ENCODE data around the gene HP. TPM values are rescaled to one million over a fixed set of nuclear protein-coding genes. Genes with fewer than 3 reads are reported as not detected.
A peak's percentile ranks its signal among the peaks of the same experiment; 100 is the strongest.

Gene HP
- total and polyA plus RNA-seq, 2 of the 8 experiments (the other 6 are each of a cell fraction or from before 2014, with no cell fraction given) = not detected

DNA sequence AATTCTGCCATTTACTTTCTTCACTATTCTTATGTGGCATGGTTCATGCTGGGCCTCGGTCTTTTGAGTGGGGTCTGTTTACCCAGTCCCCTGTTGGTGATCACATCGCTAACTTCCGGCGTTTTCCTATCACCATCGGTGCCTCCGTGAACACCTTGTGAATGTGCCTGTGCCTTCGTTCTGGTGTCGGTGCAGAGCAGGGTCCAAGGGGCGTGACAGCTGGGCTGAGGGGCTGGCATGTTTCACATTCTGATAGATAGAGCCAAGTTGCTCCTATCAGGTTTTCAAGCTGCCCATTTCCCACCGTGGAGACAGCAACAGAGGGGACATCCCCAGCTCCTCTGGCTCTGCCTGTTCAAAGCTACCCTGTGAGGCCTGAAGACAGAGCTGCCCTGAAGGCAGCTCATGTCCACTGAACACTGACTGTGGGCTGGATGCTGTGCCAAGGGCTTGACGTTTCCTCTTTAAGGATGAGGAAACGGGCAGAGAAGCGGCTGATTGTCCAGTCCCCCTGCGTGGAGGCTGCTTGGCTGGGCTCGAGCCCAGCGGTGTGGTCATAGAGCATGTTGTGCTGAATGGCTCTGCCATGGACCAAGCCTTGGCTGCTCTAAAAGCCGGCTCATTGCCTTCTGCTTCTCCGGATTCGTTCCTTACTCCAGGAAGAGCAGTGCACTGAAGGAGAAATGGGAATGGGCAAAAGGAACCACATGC, 28.7 kb upstream of the HP start:
- no peak overlapping the region for H2BK5ac ChIP-seq (ENCODE audit: low read depth, low read length)
- no peak overlapping the region for H3K9ac ChIP-seq (replicated peaks in 1 of 4; ENCODE audit: extremely low read depth in 1 of 4, low read depth in 3 of 4, low read length in 3 of 4)
- H2BK12ac ChIP-seq (ENCODE audit: low read depth, low read length) = no peak overlapping the region
- no peaks in the 10 kb centered on the region for H3K9me3 ChIP-seq (ENCODE audit: insufficient read depth in 2 of 2, low read depth in 1 of 2, low read length in 1 of 2)
- no peaks in the 10 kb centered on the region for H3K79me2 ChIP-seq (ENCODE audit: control insufficient read depth in 1 of 2, insufficient read depth in 2 of 2, low read length in 2 of 2)
- no peaks in the 10 kb centered on the region for H3K4me1 ChIP-seq (replicated peaks in 1 of 4; ENCODE audit: control insufficient read depth in 3 of 4, insufficient read depth in 4 of 4, low read length in 3 of 4)
- no peak overlapping the region for H3K23ac ChIP-seq (ENCODE audit: insufficient read length)
- no peak overlapping the region for H2AFZ ChIP-seq (ENCODE audit: low read length)
- no peaks in the 10 kb centered on the region for H3K23me2 ChIP-seq (ENCODE audit: low read depth, low read length)
- no peaks in the 10 kb centered on the region for H3K27me3 ChIP-seq (replicated peaks in 1 of 4; ENCODE audit: control insufficient read depth in 3 of 4, extremely low read depth in 1 of 4, insufficient read depth in 3 of 4, low read length in 3 of 4)
- no peak overlapping the region for H2AK5ac ChIP-seq (ENCODE audit: low read depth, low read length)
- DNase-seq (ENCODE audit: low read depth in 1 of 2, low spot score in 2 of 2) (no peak), FAIRE-seq (no peak)
- H4K8ac ChIP-seq (ENCODE audit: extremely low read depth, insufficient read depth, low read length) = no peak overlapping the region
- H4K5ac ChIP-seq (ENCODE audit: insufficient read length, low read depth, low read length) = no peak overlapping the region
- no peaks in the 10 kb centered on the region for H3K79me1 ChIP-seq (ENCODE audit: low read depth, low read length)
- ChIA-PET CTCF (ENCODE audit: partially characterized antibody) (interaction anchor here (1.0 to 1.7 kb wide), 2 partner anchors 9 to 99 kb away, joined by 3 to 5 read pairs; no protein-coding TSS in a partner anchor), POLR2A (ENCODE audit: partially characterized antibody) (interaction anchor here (2.2 kb wide), 1 partner anchor 11 kb away, joined by 5 read pairs; no protein-coding TSS in a partner anchor)
- H3K56ac ChIP-seq (replicated peaks; ENCODE audit: insufficient read length, low read depth, low read length) = no peak overlapping the region
- TF ChIP-seq SIN3A (conservative IDR thresholded peaks at IDR 0.05 in 1 of 2, IDR thresholded peaks at IDR 0.05 in 1 of 2; ENCODE audit: low read depth in 1 of 2, low read length in 2 of 2) = no peak
- no peak for TF ChIP-seq CHD1 (IDR thresholded peaks at IDR 0.05; ENCODE audit: low read depth, low read length)
- TF ChIP-seq MAFK (IDR thresholded peaks at IDR 0.05; ENCODE audit: low read depth, low read length) = no peak
- TF ChIP-seq CBX8 (IDR thresholded peaks at IDR 0.05; ENCODE audit: borderline replicate concordance, low read depth, low read length) = no peak
- TF ChIP-seq HDAC6 (IDR thresholded peaks at IDR 0.05; ENCODE audit: low read depth, low read length) = no peak
- TF ChIP-seq CEBPB (IDR thresholded peaks at IDR 0.05; ENCODE audit: low read depth, low read length) = no peak
- no peak for TF ChIP-seq TCF12 (IDR thresholded peaks at IDR 0.05; ENCODE audit: low read depth, low read length)
- TF ChIP-seq RBBP5 (IDR thresholded peaks at IDR 0.05; ENCODE audit: borderline replicate concordance, low read depth, low read length) = no peak
- TF ChIP-seq BCL11A (IDR thresholded peaks at IDR 0.05; ENCODE audit: low read depth in 2 of 2, low read length in 2 of 2) = no peak
- no peak for TF ChIP-seq SAP30 (IDR thresholded peaks at IDR 0.05; ENCODE audit: insufficient read depth, insufficient replicate concordance, low read length)
- peaks cover 0 to 3% of the 10 kb centered on the region in 2 experiments for H4K20me1 ChIP-seq (replicated peaks in 1 of 2; ENCODE audit: control insufficient read depth in 1 of 2, insufficient read depth in 2 of 2, low read length in 2 of 2)
- H2BK20ac ChIP-seq (ENCODE audit: low read length) = no peak overlapping the region
- no peak overlapping the region for H3K18ac ChIP-seq (ENCODE audit: extremely low read depth, low read length)
- no peak overlapping the region for H3K4me2 ChIP-seq (ENCODE audit: insufficient read depth in 1 of 2, low read depth in 2 of 2, low read length in 2 of 2)
- H3K4me3 ChIP-seq (ENCODE audit: extremely low read depth in 1 of 4, insufficient read depth in 2 of 4, low read depth in 3 of 4, low read length in 4 of 4) = no peak overlapping the region
- no peak overlapping the region for H4K91ac ChIP-seq (replicated peaks; ENCODE audit: insufficient read length, low read length)
- no peak overlapping the region for H2BK15ac ChIP-seq (ENCODE audit: low read length)
- no peak overlapping the region for H3K14ac ChIP-seq (ENCODE audit: insufficient read length)
- H2BK120ac ChIP-seq (replicated peaks; ENCODE audit: low read depth, low read length) = no peak overlapping the region
- 94% methylated on average over 19 of the region's 19 CpGs; no CpG with 5 or more reads in 1 of the 2 experiments for WGBS, 2 experiments (ENCODE audit: extremely low coverage in 1 of 2, insufficient coverage in 1 of 2, insufficient read length in 1 of 2, insufficient replicate concordance in 2 of 2, low coverage in 1 of 2, low lambda C conversion rate in 2 of 2, missing lambda C conversion rate in 1 of 2)
- peak overlapping the region; percentile 34; the same call in 1 of the 2 replicates for H3K27ac ChIP-seq (ENCODE audit: low read depth, low read length)
- peaks cover 7 to 26% (median 17%) of the 10 kb centered on the region in 4 experiments; a peak in 7 of 8 replicates for H3K36me3 ChIP-seq (ENCODE audit: control insufficient read depth in 2 of 4, insufficient read depth in 4 of 4, low read length in 3 of 4)
- no peak overlapping the region for H3K4ac ChIP-seq (replicated peaks; ENCODE audit: insufficient read length, low read depth, low read length)

Data from H1 (cell line).